Measurements from ENCODE around the gene RPS19. TPM values are rescaled to one million over a fixed set of nuclear protein-coding genes. Genes with fewer than 3 reads are reported as not detected.
A peak's percentile ranks its signal among the peaks of the same experiment; 100 is the strongest.

RPS19 gene
- total RNA-seq, 1 donor, result 3,007 TPM

- DNase-seq (ENCODE audit: low read depth in 2 of 3, low spot score in 2 of 3), result no peak
These were observed 18.2 kb downstream of the RPS19 start for GRCh38 chr19:41877916-41878905.

GRCh38 chr19:41879080-41879479, 19.0 kb downstream of the RPS19 start:
- no peak for DNase-seq (ENCODE audit: low read depth in 2 of 3, low spot score in 2 of 3)

DNA sequence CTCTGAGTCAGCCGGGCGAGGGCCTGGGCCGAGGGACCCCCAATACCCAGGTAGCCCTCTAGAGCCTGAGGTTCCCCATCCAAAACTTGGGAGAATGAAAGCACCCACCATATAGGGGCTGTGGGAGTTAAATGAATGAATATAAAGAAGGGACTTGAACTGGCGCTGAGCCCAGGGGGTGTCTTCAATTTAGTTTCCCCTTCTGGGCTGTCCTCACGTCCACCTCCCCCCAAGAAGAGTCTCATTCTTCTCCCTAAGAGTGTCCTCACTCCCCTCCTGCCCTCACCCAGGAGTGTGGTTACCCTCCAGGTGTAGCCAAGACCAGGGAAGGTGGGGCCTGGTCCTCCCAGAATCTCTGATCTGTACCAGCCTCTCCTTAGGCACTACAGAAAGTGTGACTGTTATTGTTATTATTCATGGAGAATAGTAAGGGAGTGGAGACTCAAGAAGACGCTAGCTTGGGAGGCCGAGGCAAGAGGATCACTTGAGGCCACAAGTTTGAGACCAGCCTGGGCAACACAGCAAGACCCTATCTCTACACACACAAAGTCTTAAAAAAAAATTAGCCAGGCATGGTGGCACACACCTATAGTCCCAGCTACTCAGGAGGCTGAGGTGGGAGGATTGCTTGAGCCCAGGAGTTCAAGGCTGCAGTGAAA, 19.7 kb downstream of the RPS19 start:
- no peak for DNase-seq (ENCODE audit: low read depth in 2 of 3, low spot score in 2 of 3)

GRCh38 chr19:41880329-41880708, 20.3 kb downstream of the RPS19 start:
- DNase-seq (ENCODE audit: low read depth in 2 of 3, low spot score in 2 of 3), result no peak

DNA sequence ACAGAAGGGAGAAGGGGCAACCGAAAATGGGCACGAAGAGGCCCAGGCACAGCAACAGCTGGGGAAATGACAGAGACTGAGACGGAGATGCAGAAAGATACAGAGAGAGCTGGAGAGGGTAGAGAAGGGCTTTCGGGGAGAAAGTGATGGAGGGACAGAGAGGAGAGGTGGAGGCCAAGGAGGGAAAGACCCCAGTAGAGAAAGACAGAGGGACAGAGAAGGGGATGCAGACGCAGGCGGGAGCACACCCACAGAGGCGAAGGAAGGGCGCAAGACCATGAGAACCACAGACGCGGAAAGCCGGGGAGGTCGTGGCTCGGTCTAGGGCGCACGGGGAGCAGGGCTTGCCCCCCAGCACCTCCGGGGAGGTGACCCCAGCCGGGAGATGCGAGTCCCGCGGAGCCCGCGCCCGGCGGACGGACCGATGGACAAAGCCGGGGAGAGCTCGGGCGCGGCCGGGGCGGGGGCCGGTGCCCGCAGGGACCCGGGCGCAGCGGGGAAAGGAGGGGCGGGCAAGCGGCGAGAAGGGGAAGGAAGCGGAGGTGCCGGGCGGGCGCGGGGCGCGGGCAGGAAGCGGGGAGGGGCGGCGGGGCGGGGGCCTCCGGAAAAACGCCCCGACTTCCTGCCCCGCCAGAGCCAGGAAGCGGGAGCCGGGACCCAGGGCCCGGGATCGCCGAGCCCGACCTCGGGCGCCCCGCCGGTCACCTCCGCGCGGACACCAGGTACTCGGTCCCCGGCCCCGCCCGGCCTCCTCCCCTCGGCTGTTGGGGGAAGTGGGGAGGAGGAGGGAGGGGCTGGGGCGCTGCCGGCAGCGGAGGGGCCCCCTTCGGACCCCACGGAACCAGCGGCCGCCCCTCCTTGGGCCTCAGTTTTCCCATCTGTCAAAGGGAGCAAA, 22.8 kb downstream of the RPS19 start, which contains the start of gene ARHGEF1:
ARHGEF1 (plus strand) TSS at position 617 of the 895 bp plus-strand sequence. CDS start 4,899 bp downstream, outside the sequence.
- DNase-seq (ENCODE audit: low read depth in 2 of 3, low spot score in 2 of 3), result peak in 1 of 3 donors; percentile 46

GRCh38 chr19:41883463-41883820, 23.4 kb downstream of the RPS19 start:
- no peak for DNase-seq (ENCODE audit: low read depth in 2 of 3, low spot score in 2 of 3)

DNA sequence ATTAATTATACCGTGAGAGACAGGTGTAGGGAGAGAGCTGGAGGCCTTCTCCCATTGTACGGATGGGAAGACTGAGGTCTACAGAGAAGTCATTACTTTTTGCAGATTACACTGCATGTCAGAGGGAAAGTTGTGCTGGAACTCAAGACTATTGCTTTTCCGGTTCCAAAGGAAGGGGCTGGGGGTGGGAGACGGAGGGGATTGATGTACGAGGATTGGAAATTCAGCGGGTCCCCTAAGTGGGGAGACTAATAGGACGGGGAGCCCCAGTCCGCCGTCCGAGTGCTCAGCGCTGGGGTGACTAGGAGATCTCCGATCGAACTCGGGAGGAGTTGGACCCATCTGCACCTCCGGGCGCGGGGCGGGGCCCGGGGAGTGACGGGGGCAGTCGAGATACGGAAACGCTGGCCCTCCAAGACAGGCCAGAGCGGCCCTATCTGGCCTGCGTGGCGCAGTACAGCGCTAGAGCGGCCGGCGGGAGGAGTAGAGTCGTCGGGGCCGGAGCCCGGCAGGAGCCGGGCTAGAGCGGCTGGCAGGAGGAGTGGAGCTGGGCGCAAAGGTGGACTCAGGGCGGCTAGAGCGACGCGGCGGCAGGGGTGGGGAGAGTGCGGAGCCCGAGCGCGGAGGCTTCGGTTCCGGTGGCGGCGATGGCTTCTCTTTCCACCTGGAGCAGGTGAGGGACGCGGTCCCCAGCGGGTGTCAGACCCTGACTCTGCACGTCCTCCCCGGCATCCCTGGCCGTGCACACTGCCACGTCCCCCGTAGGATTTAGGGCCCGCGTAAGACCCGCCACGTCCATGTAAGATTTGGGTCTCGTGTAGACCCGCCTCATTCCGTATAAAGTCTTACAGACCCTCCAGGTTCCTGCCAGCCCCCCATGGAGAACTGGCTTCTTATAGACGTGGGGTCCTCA, 24.0 kb downstream of the RPS19 start:
- peak; percentile 67 to 96 (median 95) for DNase-seq (ENCODE audit: low read depth in 2 of 3, low spot score in 2 of 3)

GRCh38 chr19:41886761-41887710, 27.0 kb downstream of the RPS19 start:
- DNase-seq (ENCODE audit: low read depth in 2 of 3, low spot score in 2 of 3), result peak in 2 of 3 donors; percentile 58 to 72

DNA sequence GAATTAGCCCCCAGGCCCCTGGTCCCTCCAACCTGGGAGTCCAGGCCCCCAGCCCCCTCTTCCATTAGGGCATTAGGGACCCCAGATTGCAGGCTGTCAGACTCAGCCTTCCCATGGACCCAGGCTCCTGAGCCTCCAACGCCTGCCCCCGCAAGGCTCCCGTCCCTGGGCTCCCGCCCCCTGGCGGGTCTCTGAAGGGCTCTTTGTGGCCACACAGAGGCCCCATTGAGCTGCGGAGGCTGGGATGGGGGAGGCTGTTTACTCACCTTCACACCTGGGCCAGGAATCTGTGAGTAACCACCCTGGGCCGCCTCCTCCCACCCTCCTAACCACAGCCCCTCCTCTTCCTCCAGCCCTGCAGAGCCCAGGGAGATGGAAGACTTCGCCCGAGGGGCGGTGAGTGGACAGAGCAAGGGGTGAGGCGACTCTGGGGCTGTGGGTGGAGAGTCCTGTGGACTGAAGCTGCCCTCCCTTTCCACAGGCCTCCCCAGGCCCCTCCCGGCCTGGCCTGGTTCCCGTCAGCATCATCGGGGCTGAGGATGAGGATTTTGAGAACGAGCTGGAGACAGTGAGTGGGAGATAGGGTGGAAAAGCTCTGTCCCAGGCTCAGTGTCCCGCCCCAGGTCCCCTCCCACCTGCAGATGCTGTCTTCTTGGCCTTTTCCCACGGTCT, 27.8 kb downstream of the RPS19 start:
- DNase-seq (ENCODE audit: low read depth in 2 of 3, low spot score in 2 of 3), result peak; percentile 53 to 75 (median 69)

- no peak for DNase-seq (ENCODE audit: low read depth in 2 of 3, low spot score in 2 of 3)
These were observed 28.9 kb downstream of the RPS19 start for GRCh38 chr19:41888926-41889325.

DNA sequence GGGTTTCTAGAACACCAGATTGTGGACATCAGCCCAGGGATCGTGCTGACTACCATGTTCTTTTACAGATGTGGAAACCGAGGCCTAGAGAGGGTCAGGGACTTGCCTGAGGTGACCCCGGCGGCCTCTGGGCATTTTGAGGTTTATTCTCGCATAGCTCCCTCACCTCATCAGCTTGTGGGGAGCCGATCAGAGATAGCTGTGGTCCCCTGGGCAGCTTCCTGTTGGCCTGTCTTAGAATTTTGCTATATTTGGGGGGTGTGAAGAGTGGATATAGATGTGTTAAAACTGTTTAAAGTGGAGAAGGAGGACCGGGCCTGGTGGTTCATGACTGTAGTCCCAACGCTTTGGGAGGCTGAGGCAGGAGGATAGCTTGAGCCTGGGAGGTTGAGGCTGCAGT, 29.8 kb downstream of the RPS19 start:
- no peak for DNase-seq (ENCODE audit: low read depth in 2 of 3, low spot score in 2 of 3)

DNA sequence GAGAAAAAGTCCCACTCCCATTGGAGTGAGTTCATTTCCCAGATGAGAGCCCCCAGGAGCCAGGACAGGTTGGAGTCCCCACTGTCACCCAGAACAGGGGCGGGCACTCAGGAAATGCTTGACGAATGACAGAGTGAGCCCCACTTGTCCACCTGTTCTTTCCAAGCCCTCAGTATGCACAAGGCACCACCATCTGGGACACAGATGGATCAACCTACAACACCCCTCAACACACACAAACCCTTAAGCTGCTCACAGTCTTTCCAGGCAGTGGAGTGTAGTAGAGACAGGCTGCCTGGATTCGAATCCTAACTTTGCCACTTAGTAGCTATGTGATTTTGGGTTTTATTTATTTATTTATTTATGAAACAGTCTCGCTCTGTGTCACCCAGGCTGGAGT, 30.9 kb downstream of the RPS19 start:
- no peak for DNase-seq (ENCODE audit: low read depth in 2 of 3, low spot score in 2 of 3)

GRCh38 chr19:41892173-41892902, 32.3 kb downstream of the RPS19 start:
- DNase-seq (ENCODE audit: low read depth in 2 of 3, low spot score in 2 of 3), result no peak

- no peak for DNase-seq (ENCODE audit: low read depth in 2 of 3, low spot score in 2 of 3)
These were observed 33.8 kb downstream of the RPS19 start for GRCh38 chr19:41893899-41894298.

- DNase-seq (ENCODE audit: low read depth in 2 of 3, low spot score in 2 of 3), result no peak
These were observed 34.3 kb downstream of the RPS19 start for GRCh38 chr19:41894350-41894749.

GRCh38 chr19:41895745-41896580, 35.9 kb downstream of the RPS19 start:
- DNase-seq (ENCODE audit: low read depth in 2 of 3, low spot score in 2 of 3), result no peak

- no peak for DNase-seq (ENCODE audit: low read depth in 2 of 3, low spot score in 2 of 3)
These were observed 36.5 kb downstream of the RPS19 start for GRCh38 chr19:41896581-41896942.

Measured in hematopoietic multipotent progenitor cell (in vitro differentiated cells).